Ovary (tissue), 3 donors: Measurements from ENCODE around the gene TUBB6.

Experiments
- CTCF ChIP-seq, 3 donors: fragments of 450-650 bp in 2 of 3; fragments of 200-600 bp in 1 of 3; IDR thresholded peaks; one replicate each; pipeline versions ENCODE4 v1.5.1 to v1.8.0; 2016 to 2022; ENCODE audit warnings: antibody characterized with exemption in 3 of 3, mild to moderate bottlenecking in 1 of 3
- EP300 ChIP-seq: sonication (generic); formaldehyde crosslinking; IDR thresholded peaks from one replicate; pipeline ENCODE4 v1.6.1; 2017; ENCODE audit warnings: antibody characterized with exemption
- donor health status: DM: no; HTN: no; CAD: no.

GRCh38 chr18:12293831-12294230, 14.2 kb upstream of the TUBB6 start:
- TF ChIP-seq CTCF (IDR thresholded peaks at IDR 0.05) (no peak), EP300 (no peak)
